HG02973 (cell line): ENCODE measurements around the gene NFATC1.

Experiments used
- ATAC-seq: cut with Tn5 transposase; IDR thresholded peaks from one replicate; pipeline ENCODE4 v1.9.1; 2021; ENCODE audit warnings: moderate library complexity; ENCODE audit not compliant: unreplicated experiment

Gene NFATC1

DNA sequence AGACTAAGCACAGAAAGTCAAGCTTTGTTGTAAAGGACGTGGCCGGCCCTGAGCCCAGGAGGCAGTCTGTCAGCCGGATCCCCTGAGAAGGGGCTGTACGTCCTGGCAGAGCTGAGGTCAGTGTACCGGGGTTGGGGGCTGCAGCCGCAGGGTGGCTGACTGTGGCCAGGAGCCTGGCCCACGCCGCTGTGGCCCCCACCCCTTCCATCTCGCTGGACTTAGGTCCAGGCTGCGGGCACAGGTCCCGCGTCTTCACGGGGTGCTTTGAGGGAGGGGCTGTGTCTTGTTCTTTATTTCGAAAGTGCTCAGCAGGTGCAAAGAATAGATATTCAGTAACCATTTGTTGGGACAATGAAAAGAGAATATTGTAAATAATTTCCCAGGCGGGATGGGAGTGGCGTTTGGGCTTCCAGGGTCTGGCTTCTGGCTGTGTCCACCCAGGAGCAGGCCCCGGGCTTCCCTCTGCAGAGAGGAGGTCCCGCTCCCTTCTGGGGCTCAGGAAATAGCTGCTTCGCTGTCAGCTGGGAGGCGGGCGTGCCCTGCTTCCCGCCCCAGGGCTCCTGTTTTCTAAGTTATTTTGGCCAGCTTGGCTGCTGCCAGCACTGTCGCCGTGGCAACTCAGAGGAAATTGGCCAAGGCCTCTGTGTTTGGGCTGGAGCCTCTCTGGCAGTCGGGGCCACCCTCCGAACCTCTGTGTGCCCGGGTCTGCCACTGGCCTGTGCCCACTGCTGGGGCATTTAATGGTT is 7.4 kb downstream of the NFATC1 start:
- ATAC-seq: no peak

DNA sequence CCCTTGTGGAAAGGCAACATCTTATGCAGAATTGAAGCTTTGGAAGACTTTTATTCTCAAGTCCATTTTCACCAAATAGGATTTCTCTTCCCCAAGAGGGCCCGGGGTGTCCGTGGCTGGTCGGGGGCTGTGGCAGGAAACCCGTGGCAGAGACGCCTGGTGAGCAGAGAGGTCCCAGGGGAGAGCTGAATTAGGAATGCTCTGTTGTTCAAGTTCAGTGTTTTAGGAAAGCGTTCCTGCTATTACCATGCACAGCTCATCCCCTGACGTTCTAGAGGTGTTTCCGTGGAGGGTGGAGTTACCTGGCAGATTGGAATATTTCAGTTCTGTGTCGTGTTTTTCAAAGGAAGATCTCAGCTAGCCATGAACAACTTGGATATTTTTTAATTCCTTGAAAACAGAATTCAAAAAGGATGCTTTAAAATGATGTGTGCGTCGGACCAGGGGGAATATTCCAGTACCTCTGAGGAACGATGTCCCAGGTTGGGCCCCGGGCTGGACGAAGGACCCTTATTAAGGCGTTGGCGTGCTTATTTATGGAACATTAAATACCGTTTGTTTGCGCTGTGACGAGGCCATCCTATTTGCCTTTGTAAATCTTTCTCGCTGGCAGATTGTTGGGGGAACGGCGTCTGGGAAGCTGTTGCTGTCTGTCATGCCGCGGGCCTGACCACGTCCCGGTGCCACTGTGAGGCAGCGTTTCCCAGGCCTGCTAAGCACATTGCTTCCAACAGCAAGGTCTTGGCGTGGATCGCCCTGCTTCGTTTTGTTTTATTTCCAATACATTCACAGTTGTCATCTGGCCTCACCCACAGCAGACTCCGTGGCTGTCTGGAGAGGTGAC is 8.2 kb downstream of the NFATC1 start:
- no peak for ATAC-seq

DNA sequence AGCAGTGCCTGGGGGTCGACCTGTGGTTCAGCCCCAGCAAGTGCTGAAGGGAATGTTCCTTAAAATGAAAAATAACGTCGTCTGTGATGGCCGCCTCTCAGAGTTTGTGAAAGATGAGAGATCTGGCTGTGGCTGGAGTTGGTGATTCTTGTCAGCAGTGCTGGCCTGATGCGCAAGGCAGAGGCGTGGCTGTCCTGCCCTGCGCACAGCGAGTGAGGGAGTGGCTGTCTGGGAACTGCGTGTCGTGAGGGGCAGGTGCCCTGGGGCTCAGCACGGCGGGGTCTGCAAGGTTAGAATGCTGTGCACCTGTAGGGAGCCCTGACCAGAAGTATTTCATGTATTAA is 8.8 kb downstream of the NFATC1 start:
- ATAC-seq: no peak

DNA sequence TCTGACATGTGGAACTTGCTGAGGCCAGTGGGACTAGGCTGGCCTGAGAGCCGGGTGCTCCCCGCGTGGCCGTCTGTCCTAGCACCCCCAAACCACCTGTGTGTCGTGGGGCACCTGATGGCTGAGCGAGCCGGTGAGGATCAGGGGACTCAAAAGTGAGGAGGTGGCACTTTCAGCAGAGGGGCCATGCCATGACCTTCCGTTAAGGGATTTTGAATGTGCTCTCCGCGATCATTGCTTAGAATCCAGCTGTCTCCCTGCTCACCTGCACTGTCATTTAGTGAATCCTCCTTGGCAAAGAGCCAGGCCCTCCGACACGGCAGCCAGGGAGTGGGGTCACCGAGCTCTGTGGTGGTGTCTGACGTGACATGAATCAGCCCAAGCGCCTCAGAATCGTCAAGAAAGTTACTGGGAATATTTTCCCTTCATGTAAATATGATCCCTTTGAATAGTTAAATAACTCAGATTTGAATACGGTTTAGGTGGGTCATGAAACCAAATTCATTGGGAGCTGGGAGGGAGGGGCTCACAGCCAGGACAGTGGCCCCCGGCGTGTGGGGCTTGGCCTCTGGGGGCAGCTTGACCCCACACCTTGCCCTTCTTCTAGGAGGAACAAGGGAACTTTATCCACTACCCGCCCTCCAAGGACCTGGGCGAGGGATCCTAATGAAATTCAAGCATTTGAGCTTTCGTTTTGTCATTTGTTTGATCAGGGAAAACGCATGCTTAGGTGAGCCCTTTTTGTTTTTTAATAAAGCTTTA is 9.5 kb downstream of the NFATC1 start:
- no peak for ATAC-seq

DNA sequence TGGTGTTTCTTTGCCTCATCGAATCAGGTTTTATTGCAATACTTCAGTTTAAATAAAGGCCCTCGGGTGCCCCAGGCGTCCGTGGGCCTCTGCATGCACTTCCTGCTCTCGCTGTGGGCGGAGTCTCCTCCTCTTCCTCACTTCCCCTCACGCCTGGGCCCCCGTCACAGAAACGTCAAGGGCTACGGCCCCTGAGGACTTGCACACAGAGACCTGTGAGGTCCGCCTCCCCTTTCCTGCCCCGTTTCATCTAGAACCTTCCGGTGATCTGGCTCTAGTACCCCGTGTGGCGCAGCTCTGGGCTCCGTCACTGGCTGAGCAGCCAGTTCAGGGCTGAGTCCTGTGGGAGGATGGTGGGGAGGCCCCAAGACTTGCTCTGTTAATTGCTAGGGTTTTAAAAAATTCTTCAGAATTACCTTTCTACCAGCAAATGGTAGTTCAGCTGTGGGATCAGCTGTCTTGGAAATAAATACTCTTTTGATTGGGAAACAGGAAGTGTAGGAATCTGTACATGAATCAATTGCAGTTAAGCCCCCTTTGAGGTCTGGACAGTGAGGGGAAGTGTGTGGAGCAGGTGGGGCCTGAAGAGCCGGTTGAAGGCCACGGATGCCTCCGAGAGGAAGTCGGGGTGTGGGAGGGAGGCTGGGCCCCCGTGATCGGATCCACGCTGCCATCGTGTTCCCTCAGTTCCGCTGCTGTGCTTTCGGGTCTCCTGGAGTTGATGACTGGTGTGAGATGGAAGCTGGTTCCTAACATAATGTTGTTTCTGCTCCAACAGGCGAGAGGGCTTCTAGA is 10.2 kb downstream of the NFATC1 start:
- ATAC-seq: peak; percentile 65

DNA sequence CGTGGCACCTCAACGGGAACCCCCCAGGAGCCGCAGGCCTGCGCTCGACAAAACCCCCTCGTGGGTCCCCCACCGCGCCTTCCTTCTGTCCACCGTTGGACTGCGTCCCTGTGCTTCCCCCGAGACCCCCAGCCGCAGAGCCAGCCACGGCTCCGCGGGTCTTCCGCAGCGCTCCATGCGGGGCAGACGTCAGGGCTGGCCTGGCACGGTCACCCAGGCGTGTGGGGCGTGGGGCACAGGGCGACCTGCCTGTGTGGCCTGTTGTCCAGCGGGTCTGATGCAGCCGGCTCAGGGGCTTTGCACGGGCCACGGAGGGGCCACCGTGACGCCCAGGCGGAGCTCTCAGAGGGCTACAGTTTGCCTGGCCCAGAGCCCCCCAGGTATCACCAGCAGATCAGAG is 11.0 kb downstream of the NFATC1 start:
- ATAC-seq: no peak

DNA sequence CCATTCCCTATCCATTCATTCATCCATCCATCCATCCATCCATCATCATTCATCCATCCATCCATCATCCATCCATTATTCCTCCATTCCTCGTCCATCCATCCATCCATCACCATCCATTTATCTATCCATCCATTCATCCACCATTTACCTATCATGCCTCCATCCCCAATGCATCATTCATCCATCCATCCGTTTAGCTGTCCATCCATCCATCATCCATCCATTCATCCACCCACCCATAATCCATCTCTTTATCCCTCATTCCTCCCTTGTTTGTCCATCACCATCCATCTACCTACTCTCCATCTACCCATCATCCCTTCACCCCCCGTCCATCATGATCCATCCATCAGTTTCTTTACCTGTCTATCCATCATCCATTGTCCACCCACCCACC is 13.6 kb downstream of the NFATC1 start:
- no peak for ATAC-seq

DNA sequence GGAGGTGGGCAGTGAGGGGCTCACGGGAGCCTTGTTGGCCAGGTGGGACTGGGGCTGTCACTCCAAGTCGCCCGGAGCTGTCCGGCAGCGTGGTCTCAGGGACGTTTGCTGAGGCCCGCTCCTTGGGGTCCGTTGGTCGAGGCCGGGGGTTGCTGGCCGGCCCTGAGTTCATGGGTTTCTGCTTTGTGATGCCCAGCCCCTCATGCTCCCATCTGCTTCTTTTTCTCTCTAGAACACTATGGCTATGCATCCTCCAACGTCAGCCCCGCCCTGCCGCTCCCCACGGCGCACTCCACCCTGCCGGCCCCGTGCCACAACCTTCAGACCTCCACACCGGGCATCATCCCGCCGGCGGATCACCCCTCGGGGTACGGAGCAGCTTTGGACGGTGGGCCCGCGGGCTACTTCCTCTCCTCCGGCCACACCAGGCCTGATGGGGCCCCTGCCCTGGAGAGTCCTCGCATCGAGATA is 14.5 kb downstream of the NFATC1 start:
- ATAC-seq: no peak

DNA sequence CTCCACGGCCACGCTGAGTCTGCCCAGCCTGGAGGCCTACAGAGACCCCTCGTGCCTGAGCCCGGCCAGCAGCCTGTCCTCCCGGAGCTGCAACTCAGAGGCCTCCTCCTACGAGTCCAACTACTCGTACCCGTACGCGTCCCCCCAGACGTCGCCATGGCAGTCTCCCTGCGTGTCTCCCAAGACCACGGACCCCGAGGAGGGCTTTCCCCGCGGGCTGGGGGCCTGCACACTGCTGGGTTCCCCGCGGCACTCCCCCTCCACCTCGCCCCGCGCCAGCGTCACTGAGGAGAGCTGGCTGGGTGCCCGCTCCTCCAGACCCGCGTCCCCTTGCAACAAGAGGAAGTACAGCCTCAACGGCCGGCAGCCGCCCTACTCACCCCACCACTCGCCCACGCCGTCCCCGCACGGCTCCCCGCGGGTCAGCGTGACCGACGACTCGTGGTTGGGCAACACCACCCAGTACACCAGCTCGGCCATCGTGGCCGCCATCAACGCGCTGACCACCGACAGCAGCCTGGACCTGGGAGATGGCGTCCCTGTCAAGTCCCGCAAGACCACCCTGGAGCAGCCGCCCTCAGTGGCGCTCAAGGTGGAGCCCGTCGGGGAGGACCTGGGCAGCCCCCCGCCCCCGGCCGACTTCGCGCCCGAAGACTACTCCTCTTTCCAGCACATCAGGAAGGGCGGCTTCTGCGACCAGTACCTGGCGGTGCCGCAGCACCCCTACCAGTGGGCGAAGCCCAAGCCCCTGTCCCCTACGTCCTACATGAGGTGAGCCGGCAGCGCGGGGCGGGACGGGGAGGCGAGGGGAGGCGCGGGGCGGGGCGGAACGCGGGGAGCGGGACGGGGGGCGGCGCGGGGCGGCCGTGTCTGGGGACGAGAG is 15.2 kb downstream of the NFATC1 start:
- ATAC-seq: no peak

DNA sequence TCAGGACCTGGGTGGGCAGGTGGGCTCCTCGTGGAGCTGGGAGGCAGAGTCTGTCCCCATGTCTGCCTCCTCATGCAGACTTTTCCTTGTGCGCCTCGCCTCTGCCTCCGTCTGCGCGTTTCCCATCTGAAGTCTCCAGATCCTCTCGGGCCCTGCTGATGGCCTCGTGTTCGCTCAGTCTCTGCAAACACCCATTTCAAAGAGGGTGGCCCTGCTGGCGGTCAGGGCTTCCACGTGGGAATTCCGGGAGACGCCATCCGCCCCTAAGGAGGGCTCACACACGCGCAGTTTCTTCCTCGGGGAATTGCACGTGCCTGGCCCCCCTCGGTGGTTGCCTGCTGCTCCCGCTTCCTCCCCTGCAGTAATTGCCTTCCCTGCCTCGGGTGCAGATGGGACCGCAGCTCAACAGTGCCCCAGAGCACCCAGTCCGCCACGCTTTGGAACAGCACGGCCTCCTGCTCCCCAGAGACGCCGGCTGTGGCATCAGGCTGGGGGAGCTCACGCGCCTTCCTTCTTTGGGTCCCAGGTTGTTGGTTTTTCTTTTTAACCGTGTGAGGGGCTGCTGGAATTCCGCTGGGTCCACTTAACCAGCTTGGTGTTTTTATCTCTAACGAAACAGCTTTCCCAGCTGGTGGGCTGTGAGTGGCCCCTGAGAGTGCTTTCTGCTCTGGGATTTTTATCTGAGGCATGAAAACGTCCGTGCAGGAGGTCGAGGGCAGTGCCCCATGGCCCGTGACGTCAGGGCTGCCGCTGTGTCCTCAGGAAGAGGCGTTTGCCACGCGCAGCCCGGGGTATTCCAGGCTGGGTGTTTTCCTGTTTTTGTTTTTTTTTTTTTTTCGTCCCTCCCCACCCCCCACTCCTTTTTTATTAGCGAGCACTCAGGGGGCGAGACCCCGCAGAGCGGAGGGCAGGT is 16.1 kb downstream of the NFATC1 start:
- ATAC-seq: no peak

DNA sequence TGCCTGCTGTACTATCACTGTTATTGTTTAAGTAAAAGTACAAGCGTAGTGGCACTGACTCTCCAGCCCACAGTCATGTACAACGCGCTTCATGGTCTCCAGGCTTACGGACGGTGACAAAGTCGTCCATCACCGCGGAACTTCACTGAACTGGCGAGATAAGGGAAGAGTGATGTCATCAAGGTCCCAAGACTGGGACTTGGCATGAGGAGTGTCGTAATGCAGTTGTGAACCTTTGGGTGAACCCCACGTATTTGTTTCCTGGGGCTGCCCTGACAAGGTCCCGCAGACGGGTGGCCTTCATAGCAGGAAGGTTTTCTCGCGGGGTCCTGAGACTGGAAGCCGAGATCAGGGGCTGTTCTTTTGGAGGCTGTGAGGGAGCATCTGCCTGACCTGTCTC is 17.3 kb downstream of the NFATC1 start:
- no peak for ATAC-seq

DNA sequence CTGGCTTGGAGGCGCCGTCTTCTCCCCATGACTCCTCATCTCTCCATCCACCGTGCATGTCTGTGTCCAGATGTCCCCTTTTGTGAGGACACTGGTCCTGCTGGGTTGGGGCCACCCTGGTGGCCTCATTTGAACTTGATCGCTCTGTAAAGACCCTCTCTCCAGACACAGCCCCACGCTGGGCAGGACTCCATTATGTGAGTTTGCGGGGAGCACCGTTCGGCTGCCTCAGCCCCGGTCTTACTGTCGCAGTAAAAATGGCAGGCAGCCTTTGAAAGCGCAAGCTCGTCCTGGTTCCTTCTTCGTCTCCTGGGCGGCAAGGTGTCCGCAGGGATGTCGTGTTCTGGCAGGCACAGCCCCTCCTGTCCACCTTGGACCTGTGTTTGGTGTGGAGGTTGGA is 17.7 kb downstream of the NFATC1 start:
- ATAC-seq: no peak

DNA sequence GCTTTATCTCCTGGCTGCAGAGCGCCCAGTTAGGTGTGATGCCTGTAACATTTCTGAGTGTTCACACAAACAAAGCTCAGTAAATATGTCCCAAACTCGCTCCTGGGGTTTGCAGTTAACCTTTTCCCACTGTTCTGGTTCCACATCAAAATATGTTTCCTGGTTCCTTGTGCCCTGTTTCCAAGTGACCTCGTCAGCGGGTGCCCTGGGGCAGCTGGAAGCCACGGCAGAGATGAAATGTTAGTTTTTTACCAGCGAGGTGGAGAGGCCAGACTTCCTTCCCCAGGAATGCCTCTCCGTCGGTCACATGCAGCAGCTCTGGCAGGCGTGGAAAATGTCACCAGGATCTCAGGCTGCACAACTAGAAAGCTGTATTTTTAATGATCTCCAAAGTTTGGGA is 18.2 kb downstream of the NFATC1 start:
- no peak for ATAC-seq

DNA sequence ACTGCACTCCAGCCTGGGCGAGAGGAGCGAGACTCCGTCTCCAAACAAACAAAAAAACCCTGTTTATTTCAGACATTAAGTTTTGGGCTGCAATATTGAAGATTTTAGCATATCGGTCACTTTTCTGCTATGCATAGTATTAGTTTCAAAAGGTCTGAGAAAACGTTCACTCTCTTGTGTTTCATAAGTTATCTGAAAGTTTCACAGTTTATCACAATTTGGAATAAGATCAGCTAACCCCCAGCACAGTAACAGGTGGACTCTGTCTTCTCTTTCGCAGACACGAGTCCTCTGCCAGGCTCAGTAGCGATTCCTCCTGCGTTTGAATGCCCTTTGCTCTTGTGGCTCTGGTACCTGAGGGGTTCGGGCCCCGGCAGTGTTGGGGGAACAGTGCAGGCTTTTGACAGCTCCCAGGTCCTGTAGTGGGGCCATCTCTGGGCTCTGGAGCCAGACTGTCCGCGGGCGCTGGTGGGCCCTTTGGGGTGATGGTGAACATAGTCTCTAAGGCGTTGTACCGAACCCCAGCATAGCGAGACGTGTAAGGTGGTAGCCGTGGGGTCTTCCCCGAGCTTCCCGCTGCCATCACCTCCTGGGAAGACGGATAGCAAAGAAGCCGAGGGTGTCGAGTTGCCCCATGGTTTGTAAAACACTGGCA is 20.4 kb downstream of the NFATC1 start:
- no peak for ATAC-seq

DNA sequence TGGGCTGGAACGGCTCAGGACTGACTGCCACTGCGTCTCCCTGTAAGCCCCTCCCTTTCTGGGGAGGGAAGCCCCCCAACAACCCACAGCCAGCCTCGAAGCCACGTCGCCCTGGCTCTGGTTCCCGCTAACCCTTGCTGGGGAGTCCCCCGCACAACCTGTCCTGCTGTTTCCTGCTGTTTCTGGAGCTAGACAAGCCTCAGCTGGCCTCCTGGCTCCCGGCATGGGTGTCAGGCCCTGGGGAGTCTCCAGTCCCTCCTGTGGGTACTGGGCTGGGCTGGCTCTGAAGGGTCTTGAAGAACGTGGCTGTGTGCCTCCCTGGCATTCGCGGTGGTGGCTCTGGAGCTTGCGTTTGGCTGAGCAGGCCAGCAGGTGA is 20.9 kb downstream of the NFATC1 start:
- ATAC-seq: no peak

DNA sequence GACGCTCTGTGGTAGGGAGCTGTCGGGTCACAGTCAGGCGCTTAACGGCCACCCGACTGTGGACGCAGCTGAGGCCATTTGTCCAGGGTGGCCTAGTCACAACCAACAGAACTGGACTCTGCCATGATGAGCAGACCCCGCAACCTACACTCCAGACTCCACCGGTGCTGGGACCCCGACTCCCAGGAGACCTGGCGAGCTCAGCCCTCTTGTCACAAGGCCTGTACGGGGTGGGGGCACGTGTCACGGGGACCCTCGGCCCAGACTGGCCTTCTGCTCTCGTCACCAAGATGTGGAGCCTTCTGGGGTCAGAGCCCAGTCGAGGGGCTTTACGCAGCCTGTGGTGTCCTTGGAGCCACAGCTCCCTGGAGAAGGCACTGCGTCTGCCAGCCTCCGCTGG is 22.5 kb downstream of the NFATC1 start:
- ATAC-seq: no peak

DNA sequence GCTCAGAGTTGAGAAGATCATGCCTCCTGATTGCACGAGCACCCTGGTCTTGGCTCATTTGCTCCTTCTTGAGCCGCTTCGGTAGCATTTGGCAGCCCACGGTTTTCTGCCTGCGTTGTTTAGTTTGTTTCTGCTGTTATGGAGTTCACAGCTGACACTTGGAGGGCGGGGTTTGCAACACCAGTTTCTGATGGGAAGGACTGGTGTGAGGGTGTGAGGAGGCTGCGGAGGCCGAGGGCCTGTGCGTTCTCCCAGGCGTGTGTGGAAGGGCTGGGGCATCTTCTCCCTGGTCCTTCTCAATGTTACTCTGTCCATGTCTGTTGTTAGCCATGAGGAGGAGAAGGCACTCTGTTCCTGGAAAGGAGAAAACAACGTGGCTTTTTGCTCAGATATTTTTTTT is 22.9 kb downstream of the NFATC1 start:
- ATAC-seq: no peak

DNA sequence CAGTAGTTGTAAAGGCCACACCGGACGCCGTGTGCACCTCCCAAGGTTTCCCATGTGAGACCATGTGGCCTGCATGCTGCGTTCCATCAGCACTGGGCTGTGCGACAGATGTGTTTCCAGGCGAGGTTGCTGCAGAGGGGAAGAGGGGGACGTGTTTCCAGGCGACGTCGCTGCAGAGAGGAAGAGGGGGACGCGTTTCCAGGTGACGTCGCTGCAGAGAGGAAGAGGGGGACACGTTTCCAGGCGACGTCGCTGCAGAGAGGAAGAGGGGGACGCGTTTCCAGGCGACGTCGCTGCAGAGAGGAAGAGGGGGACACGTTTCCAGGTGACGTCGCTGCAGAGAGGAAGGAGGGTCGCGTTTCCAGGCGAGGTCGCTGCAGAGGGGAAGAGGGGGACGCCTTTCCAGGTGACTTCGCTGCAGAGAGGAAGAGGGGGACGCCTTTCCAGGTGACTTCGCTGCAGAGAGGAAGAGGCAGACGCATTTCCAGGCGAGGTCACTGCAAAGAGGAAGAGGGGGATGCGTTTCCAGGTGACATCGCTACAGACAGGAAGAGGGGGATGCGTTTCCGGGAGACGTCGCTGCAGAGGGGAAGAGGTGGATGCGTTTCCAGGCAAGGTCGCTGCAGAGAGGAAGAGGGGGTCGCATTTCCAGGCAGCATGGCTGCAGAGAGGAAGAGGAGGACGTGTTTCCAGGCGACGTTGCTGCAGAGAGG is 24.5 kb downstream of the NFATC1 start:
- ATAC-seq: no peak
